Measurements from ENCODE around the gene MGMT. TPM values are rescaled to one million over a fixed set of nuclear protein-coding genes. Genes with fewer than 3 reads are reported as not detected.

MGMT gene
- polyA plus RNA-seq, 2 donors: 8.6 to 13.0 TPM

DNA sequence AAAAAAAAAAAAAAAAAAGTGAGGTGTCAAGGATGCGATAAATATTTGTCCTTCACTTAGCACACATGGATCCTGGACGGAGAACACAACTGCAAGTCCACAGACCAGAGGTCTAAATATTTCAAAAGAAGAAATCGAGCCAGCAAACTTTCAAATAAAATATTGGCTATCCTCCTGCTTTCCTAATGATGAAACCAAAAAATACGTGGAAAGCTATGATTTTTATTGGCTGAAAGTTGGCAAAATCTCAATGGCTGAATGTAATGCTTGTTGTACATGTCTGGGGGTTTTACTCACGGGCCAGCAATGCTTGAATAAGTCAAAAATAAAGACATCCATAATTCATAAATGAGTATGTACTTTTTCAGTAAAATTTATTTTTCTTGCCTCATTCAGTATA lies 19.0 kb upstream of the MGMT start:
- H3K4me3 ChIP-seq (ENCODE audit: low read depth in 1 of 2, low read length in 2 of 2): no peak overlapping the region
- H3K4me1 ChIP-seq (ENCODE audit: control insufficient read depth in 2 of 2, insufficient read depth in 2 of 2, low read length in 1 of 2): no peaks in the 10 kb centered on the region
- no peaks in the 10 kb centered on the region for H3K27me3 ChIP-seq (ENCODE audit: control insufficient read depth in 1 of 2, insufficient read depth in 2 of 2, low read length in 2 of 2)
- no peaks in the 10 kb centered on the region for H3K36me3 ChIP-seq (ENCODE audit: control insufficient read depth in 2 of 2, insufficient read depth in 2 of 2, low read length in 1 of 2)
- WGBS, 2 donors: 80 to 81% methylated on average over 5 of the region's 5 CpGs
- no peak overlapping the region for H3K27ac ChIP-seq (ENCODE audit: low read depth in 2 of 2, low read length in 1 of 2)
- no peaks in the 10 kb centered on the region for H3K9me3 ChIP-seq (ENCODE audit: control insufficient read depth in 2 of 2, insufficient read depth in 1 of 2, low read depth in 1 of 2, low read length in 1 of 2)

DNA sequence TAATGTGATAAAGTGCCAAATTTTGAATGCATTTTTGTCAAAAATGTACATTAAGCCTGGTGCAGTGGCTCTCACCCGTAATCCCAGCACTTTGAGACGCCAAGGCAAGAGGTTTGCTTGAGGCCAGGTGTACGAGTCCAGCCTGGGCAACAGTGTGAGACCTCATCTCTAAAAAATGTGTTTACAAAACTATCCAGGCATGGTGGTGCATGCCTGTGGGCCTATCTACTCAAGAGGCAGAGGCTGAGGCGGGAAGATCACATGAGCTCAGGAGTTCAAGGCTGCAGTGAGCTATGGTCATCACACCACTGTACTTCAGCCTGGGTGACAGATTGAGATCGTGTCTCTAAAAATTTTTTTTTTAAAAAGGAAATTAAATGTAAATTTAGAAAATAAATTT lies 18.5 kb upstream of the MGMT start:
- H3K27me3 ChIP-seq (ENCODE audit: control insufficient read depth in 1 of 2, insufficient read depth in 2 of 2, low read length in 2 of 2): no peaks in the 10 kb centered on the region
- no peak overlapping the region for H3K27ac ChIP-seq (ENCODE audit: low read depth in 2 of 2, low read length in 1 of 2)
- no peaks in the 10 kb centered on the region for H3K36me3 ChIP-seq (ENCODE audit: control insufficient read depth in 2 of 2, insufficient read depth in 2 of 2, low read length in 1 of 2)
- H3K4me1 ChIP-seq (ENCODE audit: control insufficient read depth in 2 of 2, insufficient read depth in 2 of 2, low read length in 1 of 2): no peaks in the 10 kb centered on the region
- H3K4me3 ChIP-seq (ENCODE audit: low read depth in 1 of 2, low read length in 2 of 2): no peak overlapping the region
- H3K9me3 ChIP-seq (ENCODE audit: control insufficient read depth in 2 of 2, insufficient read depth in 1 of 2, low read depth in 1 of 2, low read length in 1 of 2): no peaks in the 10 kb centered on the region
- 85 to 88% methylated on average over 5 of the region's 5 CpGs for WGBS, 2 donors

DNA sequence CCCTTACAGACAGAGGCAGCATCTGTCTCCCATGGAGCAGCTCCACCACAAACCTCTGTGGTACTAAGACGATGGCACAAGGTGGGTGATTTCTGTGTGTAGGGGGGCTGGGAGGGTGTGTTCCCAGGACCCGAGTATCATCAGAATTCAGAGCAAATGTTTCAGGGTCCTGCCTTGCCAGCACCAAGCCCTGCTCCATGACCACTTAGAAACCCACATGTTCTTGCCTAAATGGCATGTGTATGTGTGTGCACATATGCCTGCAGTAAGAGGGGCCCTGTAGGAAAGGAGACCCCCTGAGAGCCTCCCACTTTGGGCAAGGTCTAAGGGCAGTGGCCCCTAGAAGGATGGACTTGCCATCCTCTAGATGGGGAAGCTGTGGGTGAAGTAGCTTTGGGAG lies 17.1 kb upstream of the MGMT start:
- 77 to 82% methylated on average over 2 of the region's 2 CpGs for WGBS, 2 donors
- Histone ChIP-seq H3K27me3 (ENCODE audit: control insufficient read depth in 1 of 2, insufficient read depth in 2 of 2, low read length in 2 of 2) (no peaks in the 10 kb centered on the region), H3K36me3 (ENCODE audit: control insufficient read depth in 2 of 2, insufficient read depth in 2 of 2, low read length in 1 of 2) (no peaks in the 10 kb centered on the region), H3K4me1 (ENCODE audit: control insufficient read depth in 2 of 2, insufficient read depth in 2 of 2, low read length in 1 of 2) (no peaks in the 10 kb centered on the region), H3K4me3 (ENCODE audit: low read depth in 1 of 2, low read length in 2 of 2) (no peak overlapping the region), H3K9me3 (ENCODE audit: control insufficient read depth in 2 of 2, insufficient read depth in 1 of 2, low read depth in 1 of 2, low read length in 1 of 2) (no peaks in the 10 kb centered on the region), H3K27ac (ENCODE audit: low read depth in 2 of 2, low read length in 1 of 2) (no peak overlapping the region)

DNA sequence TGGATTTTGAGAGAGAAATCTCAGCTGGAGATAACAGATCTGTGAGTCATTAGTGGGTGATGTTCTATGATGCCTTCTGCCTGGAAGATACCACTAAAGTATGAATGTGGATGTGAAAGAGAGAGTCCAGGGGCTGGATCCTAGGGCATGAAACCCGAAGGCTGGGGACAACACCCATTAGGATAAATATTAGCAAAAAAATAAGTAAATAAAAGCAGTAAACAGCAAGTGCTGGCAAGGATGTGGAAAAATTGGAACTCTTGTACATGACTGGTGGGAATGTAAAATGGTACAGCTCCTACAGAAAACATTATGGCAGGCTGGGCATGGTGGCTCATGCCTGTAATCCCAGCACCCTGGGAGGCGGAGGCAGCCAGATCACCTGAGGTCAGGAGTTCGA lies 16.6 kb upstream of the MGMT start:
- H3K36me3 ChIP-seq (ENCODE audit: control insufficient read depth in 2 of 2, insufficient read depth in 2 of 2, low read length in 1 of 2): no peaks in the 10 kb centered on the region
- no peaks in the 10 kb centered on the region for H3K9me3 ChIP-seq (ENCODE audit: control insufficient read depth in 2 of 2, insufficient read depth in 1 of 2, low read depth in 1 of 2, low read length in 1 of 2)
- no peaks in the 10 kb centered on the region for H3K4me1 ChIP-seq (ENCODE audit: control insufficient read depth in 2 of 2, insufficient read depth in 2 of 2, low read length in 1 of 2)
- 84% methylated on average over 3 of the region's 3 CpGs for WGBS, 2 donors
- no peak overlapping the region for H3K4me3 ChIP-seq (ENCODE audit: low read depth in 1 of 2, low read length in 2 of 2)
- no peak overlapping the region for H3K27ac ChIP-seq (ENCODE audit: low read depth in 2 of 2, low read length in 1 of 2)
- H3K27me3 ChIP-seq (ENCODE audit: control insufficient read depth in 1 of 2, insufficient read depth in 2 of 2, low read length in 2 of 2): no peaks in the 10 kb centered on the region

DNA sequence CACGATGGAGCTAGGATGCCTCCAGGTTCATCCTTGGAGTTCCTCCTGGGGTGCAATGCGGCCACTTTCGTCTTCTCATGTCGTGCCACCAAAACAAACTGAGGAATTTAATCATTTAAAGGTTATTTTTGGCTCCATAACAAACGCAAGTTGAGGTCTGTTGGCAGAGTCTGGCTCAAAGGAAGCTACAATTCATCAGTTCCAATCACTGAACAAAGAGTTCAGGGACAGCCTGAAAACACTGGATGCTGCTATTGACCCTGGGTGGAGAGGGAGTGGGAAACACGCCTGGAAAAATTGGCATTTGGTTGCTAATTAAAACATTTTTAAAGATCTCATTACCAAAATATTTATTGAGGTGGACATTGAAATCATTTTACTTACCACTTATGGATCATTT lies 11.4 kb upstream of the MGMT start:
- H3K27me3 ChIP-seq (ENCODE audit: control insufficient read depth in 1 of 2, insufficient read depth in 2 of 2, low read length in 2 of 2): no peaks in the 10 kb centered on the region
- no peaks in the 10 kb centered on the region for H3K9me3 ChIP-seq (ENCODE audit: control insufficient read depth in 2 of 2, insufficient read depth in 1 of 2, low read depth in 1 of 2, low read length in 1 of 2)
- no peak overlapping the region for H3K4me3 ChIP-seq (ENCODE audit: low read depth in 1 of 2, low read length in 2 of 2)
- 50 to 63% methylated on average over 6 of the region's 6 CpGs for WGBS, 2 donors
- no peaks in the 10 kb centered on the region for H3K36me3 ChIP-seq (ENCODE audit: control insufficient read depth in 2 of 2, insufficient read depth in 2 of 2, low read length in 1 of 2)
- no peak overlapping the region for H3K27ac ChIP-seq (ENCODE audit: low read depth in 2 of 2, low read length in 1 of 2)
- peaks cover 0 to 2% of the 10 kb centered on the region in 2 donors for H3K4me1 ChIP-seq (ENCODE audit: control insufficient read depth in 2 of 2, insufficient read depth in 2 of 2, low read length in 1 of 2)

DNA sequence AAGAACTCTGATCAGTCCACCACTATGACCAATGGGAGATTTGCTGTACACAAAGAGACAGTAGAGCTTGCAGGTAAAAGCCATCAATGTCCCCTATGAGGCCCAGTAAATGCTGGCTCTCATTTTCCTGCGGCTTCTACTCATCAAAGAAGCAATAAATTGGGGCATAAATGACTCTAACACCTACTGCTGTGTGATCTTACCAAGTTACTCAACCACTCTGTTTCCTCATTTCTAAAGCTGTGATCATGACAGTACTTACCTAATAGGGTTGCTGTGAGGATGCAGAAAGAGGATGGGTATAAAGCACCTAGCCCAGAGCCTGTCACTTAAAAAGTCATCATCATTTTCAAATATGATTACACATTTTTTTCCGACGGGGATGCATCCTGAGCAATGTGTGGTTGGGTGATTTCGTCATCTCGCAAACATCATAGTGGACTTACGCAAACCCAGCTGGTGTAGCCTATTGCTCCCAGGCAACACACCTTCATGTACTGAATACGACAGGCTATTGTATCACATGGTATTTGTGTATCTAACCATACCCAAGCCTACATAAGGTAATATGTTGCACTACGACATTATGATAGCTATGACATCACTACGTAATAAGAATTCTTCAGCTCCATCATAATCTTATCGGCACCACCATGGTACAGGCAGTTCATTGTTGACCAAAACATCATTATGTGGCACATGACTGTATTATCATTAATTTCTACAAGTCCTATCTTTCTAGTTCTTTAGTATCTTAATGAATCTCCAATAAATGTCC lies 7.1 kb upstream of the MGMT start:
- no peaks in the 10 kb centered on the region for H3K9me3 ChIP-seq (ENCODE audit: control insufficient read depth in 2 of 2, insufficient read depth in 1 of 2, low read depth in 1 of 2, low read length in 1 of 2)
- WGBS, 2 donors: 87 to 92% methylated on average over 10 of the region's 10 CpGs
- H3K4me1 ChIP-seq (ENCODE audit: control insufficient read depth in 2 of 2, insufficient read depth in 2 of 2, low read length in 1 of 2): peaks cover 0 to 3% of the 10 kb centered on the region in 2 donors
- H3K4me3 ChIP-seq (ENCODE audit: low read depth in 1 of 2, low read length in 2 of 2): no peak overlapping the region
- no peak overlapping the region for H3K27ac ChIP-seq (ENCODE audit: low read depth in 2 of 2, low read length in 1 of 2)
- no peaks in the 10 kb centered on the region for H3K27me3 ChIP-seq (ENCODE audit: control insufficient read depth in 1 of 2, insufficient read depth in 2 of 2, low read length in 2 of 2)
- no peaks in the 10 kb centered on the region for H3K36me3 ChIP-seq (ENCODE audit: control insufficient read depth in 2 of 2, insufficient read depth in 2 of 2, low read length in 1 of 2)

DNA sequence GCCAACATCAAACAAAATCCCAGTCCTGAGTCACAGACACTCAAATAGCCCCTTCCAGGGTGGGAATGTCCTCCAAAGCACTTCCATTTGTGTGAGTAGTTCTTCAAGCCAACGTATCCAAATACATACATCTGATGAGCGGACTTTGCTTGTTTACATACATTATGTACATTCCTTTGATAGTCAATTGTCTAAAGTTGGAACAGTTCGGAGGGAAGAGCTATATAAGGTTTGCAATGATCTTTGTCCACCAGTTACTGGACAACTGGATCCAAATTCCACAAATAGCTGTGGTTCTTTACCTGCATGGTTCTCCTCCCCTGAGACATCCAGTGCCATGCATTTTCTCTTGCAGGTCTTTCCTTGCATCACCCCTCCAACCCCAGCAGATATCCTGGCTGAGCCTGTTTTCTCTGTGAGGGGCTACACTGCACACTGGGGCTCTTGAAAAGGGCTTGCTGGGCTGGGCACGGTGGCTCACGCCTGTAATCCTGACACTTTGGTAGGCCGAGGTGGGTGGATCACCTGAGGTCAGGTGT lies 4.7 kb upstream of the MGMT start:
- Histone ChIP-seq H3K4me1 (ENCODE audit: control insufficient read depth in 2 of 2, insufficient read depth in 2 of 2, low read length in 1 of 2) (peaks cover 3 to 5% of the 10 kb centered on the region in 2 donors), H3K4me3 (ENCODE audit: low read depth in 1 of 2, low read length in 2 of 2) (no peak overlapping the region), H3K27ac (ENCODE audit: low read depth in 2 of 2, low read length in 1 of 2) (no peak overlapping the region), H3K36me3 (ENCODE audit: control insufficient read depth in 2 of 2, insufficient read depth in 2 of 2, low read length in 1 of 2) (no peaks in the 10 kb centered on the region), H3K27me3 (ENCODE audit: control insufficient read depth in 1 of 2, insufficient read depth in 2 of 2, low read length in 2 of 2) (no peaks in the 10 kb centered on the region), H3K9me3 (ENCODE audit: control insufficient read depth in 2 of 2, insufficient read depth in 1 of 2, low read depth in 1 of 2, low read length in 1 of 2) (no peaks in the 10 kb centered on the region)
- WGBS, 2 donors: 86 to 87% methylated on average over 6 of the region's 6 CpGs

DNA sequence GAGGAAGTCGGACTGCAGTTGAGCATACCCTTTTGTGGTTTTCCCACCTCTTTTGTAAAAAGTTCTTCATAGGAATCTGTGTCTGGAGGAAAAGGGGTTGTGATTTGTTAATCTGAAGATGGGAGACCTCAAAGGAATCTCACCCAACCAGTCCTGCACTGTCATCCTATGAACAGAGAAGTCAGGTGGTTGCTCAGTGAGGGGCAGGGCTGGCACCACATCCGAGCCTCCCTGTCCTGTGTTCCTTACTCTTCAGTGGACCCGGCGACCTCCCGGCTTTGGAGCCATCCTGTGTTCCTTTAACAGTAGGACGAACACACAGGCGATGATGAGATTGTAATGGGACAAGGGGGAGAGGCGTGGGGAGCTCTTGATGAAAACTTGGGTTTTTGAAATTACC lies 2.8 kb upstream of the MGMT start:
- Histone ChIP-seq H3K9me3 (ENCODE audit: control insufficient read depth in 2 of 2, insufficient read depth in 1 of 2, low read depth in 1 of 2, low read length in 1 of 2) (no peaks in the 10 kb centered on the region), H3K27me3 (ENCODE audit: control insufficient read depth in 1 of 2, insufficient read depth in 2 of 2, low read length in 2 of 2) (no peaks in the 10 kb centered on the region), H3K27ac (ENCODE audit: low read depth in 2 of 2, low read length in 1 of 2) (no peak overlapping the region), H3K36me3 (ENCODE audit: control insufficient read depth in 2 of 2, insufficient read depth in 2 of 2, low read length in 1 of 2) (no peaks in the 10 kb centered on the region), H3K4me1 (ENCODE audit: control insufficient read depth in 2 of 2, insufficient read depth in 2 of 2, low read length in 1 of 2) (peaks cover 3 to 10% of the 10 kb centered on the region in 2 donors), H3K4me3 (ENCODE audit: low read depth in 1 of 2, low read length in 2 of 2) (no peak overlapping the region)
- 80 to 85% methylated on average over 8 of the region's 8 CpGs for WGBS, 2 donors

DNA sequence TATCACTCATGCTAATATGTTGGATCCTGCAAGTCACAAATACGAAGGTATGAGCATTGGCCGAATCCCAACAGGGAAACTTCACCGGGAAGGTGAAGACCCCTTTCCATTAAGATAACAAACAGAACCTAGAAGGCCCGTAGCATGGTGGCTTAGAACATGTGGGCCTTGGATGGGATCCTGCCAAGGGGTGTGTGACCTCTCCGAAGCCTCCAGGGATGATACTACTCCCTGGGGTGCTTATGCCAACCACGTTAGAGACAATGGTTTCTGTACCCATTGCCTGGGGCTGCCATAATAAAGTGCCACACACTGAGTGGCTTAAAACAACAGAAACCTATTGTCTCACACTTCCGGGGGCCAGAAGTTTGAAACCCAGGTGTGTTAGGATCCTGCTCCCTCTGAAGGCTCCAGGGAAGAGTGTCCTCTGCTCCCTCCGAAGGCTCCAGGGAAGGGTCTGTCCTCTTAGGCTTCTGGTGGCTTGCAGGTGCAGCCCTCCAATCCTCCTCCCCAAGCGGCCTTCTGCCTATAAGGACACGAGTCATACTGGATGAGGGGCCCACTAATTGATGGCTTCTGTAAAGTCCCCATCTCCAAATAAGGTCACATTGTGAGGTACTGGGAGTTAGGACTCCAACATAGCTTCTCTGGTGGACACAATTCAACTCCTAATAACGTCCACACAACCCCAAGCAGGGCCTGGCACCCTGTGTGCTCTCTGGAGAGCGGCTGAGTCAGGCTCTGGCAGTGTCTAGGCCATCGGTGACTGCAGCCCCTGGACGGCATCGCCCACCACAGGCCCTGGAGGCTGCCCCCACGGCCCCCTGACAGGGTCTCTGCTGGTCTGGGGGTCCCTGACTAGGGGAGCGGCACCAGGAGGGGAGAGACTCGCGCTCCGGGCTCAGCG lies 992 bp upstream of the MGMT start:
- peaks cover 0 to 10% of the 10 kb centered on the region in 2 donors for H3K4me1 ChIP-seq (ENCODE audit: control insufficient read depth in 2 of 2, insufficient read depth in 2 of 2, low read length in 1 of 2)
- H3K9me3 ChIP-seq (ENCODE audit: control insufficient read depth in 2 of 2, insufficient read depth in 1 of 2, low read depth in 1 of 2, low read length in 1 of 2): no peaks in the 10 kb centered on the region
- peak overlapping the region; percentile 52 to 55 for H3K4me3 ChIP-seq (ENCODE audit: low read depth in 1 of 2, low read length in 2 of 2)
- 75 to 79% methylated on average over 21 of the region's 21 CpGs for WGBS, 2 donors
- no peaks in the 10 kb centered on the region for H3K27me3 ChIP-seq (ENCODE audit: control insufficient read depth in 1 of 2, insufficient read depth in 2 of 2, low read length in 2 of 2)
- no peaks in the 10 kb centered on the region for H3K36me3 ChIP-seq (ENCODE audit: control insufficient read depth in 2 of 2, insufficient read depth in 2 of 2, low read length in 1 of 2)
- H3K27ac ChIP-seq (ENCODE audit: low read depth in 2 of 2, low read length in 1 of 2): peak overlapping the region; percentile 57 to 74

Measured in esophagus (tissue), 2 donors.